ENCODE data around the gene NUFIP1.
"Not testable (repeated sequence)": the region's sequence is repeated elsewhere in the genome, so short reads cannot be mapped to it uniquely, and the experiment has no call there.

NUFIP1 gene

GRCh38 chr13:44919104-44919804, 70.0 kb downstream of the NUFIP1 start:
- DNase-seq = no peak

- peak; percentile 87 for DNase-seq
Measured at GRCh38 chr13:44918326-44919103, 70.8 kb downstream of the NUFIP1 start.

- peak; percentile 95 for DNase-seq
Measured at GRCh38 chr13:44917589-44918325, 71.5 kb downstream of the NUFIP1 start.

GRCh38 chr13:44912278-44913016, 76.8 kb downstream of the NUFIP1 start:
- DNase-seq = no peak

GRCh38 chr13:44908712-44909111, 80.6 kb downstream of the NUFIP1 start:
- no peak for DNase-seq

- no peak for DNase-seq
Measured at GRCh38 chr13:44908266-44908665, 81.0 kb downstream of the NUFIP1 start.

GRCh38 chr13:44906713-44907112, 82.6 kb downstream of the NUFIP1 start:
- no peak for DNase-seq

- no peak for DNase-seq
Measured at GRCh38 chr13:44906230-44906629, 83.0 kb downstream of the NUFIP1 start.

- no peak for DNase-seq
Measured at GRCh38 chr13:44905556-44905955, 83.7 kb downstream of the NUFIP1 start.

- DNase-seq = no peak
Measured at GRCh38 chr13:44904967-44905366, 84.3 kb downstream of the NUFIP1 start.

- DNase-seq = no peak
Measured at GRCh38 chr13:44903574-44903985, 85.7 kb downstream of the NUFIP1 start.

GRCh38 chr13:44902738-44903137, 86.5 kb downstream of the NUFIP1 start:
- DNase-seq = no peak

- DNase-seq = peak; percentile 86
Measured at GRCh38 chr13:44899967-44900366, 89.3 kb downstream of the NUFIP1 start.

- not testable (repeated sequence) for DNase-seq
Measured at GRCh38 chr13:44898308-44898707, 91.0 kb downstream of the NUFIP1 start.

GRCh38 chr13:44895953-44896335, 93.3 kb downstream of the NUFIP1 start:
- no peak for DNase-seq

- DNase-seq = no peak
Measured at GRCh38 chr13:44895264-44895952, 93.9 kb downstream of the NUFIP1 start.

GRCh38 chr13:44894001-44894770, 95.1 kb downstream of the NUFIP1 start:
- DNase-seq = no peak
